OCI-LY1 (cell line): ENCODE data around the gene DISP2.

ENCODE experiments used
- H2AFZ ChIP-seq: fragments of 200-600 bp; sonication (generic), shearing (Covaris generic); 2 replicates; pipeline ENCODE4 v1.6.0; 2014; ENCODE audit warnings: antibody characterized with exemption, mild to moderate bottlenecking, low read length
- H3F3A ChIP-seq: fragments of 200-600 bp; sonication (generic), shearing (Covaris generic); 2 replicates; pipeline ENCODE4 v1.6.0; 2014; ENCODE audit warnings: mild to moderate bottlenecking, antibody characterized with exemption, low read length, moderate library complexity; ENCODE audit not compliant: insufficient read depth
- H3K27ac ChIP-seq: fragments of 200-600 bp; sonication (generic); 2 replicates; pipeline ENCODE4 v1.5.1; 2014; ENCODE audit warnings: low read length, mixed run types, mild to moderate bottlenecking, low read depth; ENCODE audit not compliant: poor library complexity, severe bottlenecking
- H3K27me3 ChIP-seq: fragments of 200-600 bp; sonication (generic); 2 replicates; pipeline ENCODE4 v1.6.0; 2014; ENCODE audit warnings: antibody characterized with exemption, mild to moderate bottlenecking, low read length, moderate library complexity; ENCODE audit not compliant: insufficient read depth
- H3K36me3 ChIP-seq: fragments of 200-600 bp; sonication (generic); 2 replicates; pipeline ENCODE4 v1.6.1; 2014; ENCODE audit warnings: mild to moderate bottlenecking, antibody characterized with exemption, low read length, moderate library complexity, mixed read lengths; ENCODE audit not compliant: insufficient read depth
- H3K4me1 ChIP-seq: fragments of 200-600 bp; sonication (generic); 2 replicates; pipeline ENCODE4 v1.5.1; 2014; ENCODE audit warnings: mild to moderate bottlenecking, low read length, moderate library complexity; ENCODE audit not compliant: insufficient read depth, severe bottlenecking
- H3K4me2 ChIP-seq: fragments of 200-600 bp; sonication (generic), shearing (Covaris generic); 2 replicates; pipeline ENCODE4 v1.6.1; 2014; ENCODE audit warnings: low read length
- H3K4me3 ChIP-seq: fragments of 200-600 bp; sonication (generic); 2 replicates; pipeline ENCODE4 v1.5.1; 2014; ENCODE audit warnings: low read length, low read depth, mild to moderate bottlenecking, mixed read lengths; ENCODE audit not compliant: poor library complexity, severe bottlenecking
- H3K79me2 ChIP-seq: fragments of 200-600 bp; shearing (Covaris generic); 2 replicates; pipeline ENCODE4 v1.6.1; 2016; ENCODE audit warnings: mixed run types, low read length, mixed read lengths; ENCODE audit not compliant: insufficient read depth
- H3K9ac ChIP-seq: fragments of 200-600 bp; sonication (generic), shearing (Covaris generic); 2 replicates; pipeline ENCODE4 v1.6.1; 2014; ENCODE audit warnings: mild to moderate bottlenecking, low read length, mixed read lengths
- H3K9me2 ChIP-seq: fragments of 200-600 bp; sonication (generic), shearing (Covaris generic); 2 replicates; pipeline ENCODE4 v1.6.1; 2014; ENCODE audit warnings: low read depth, mild to moderate bottlenecking, low read length, mixed read lengths
- H3K9me3 ChIP-seq: fragments of 200-600 bp; shearing (Covaris generic); 2 replicates; pipeline ENCODE4 v1.6.1; 2014; ENCODE audit warnings: low read length, mixed read lengths
- H4K20me1 ChIP-seq: fragments of 200-600 bp; sonication (generic), shearing (Covaris generic); 2 replicates; pipeline ENCODE4 v1.6.0; 2016; ENCODE audit warnings: mild to moderate bottlenecking, low read length; ENCODE audit not compliant: insufficient read depth
- CTCF ChIP-seq: fragments of 200-600 bp; sonication (generic), shearing (Covaris generic); IDR thresholded peaks from 2 replicates; pipeline ENCODE4 v1.5.1; 2017; ENCODE audit warnings: mild to moderate bottlenecking, antibody characterized with exemption, low read length, moderate library complexity, mixed read lengths
- EZH2 ChIP-seq: fragments of 200-600 bp; sonication (generic), shearing (Covaris generic); IDR thresholded peaks from 2 replicates; pipeline ENCODE4 v1.8.0; 2017; ENCODE audit warnings: borderline replicate concordance, mixed run types, mild to moderate bottlenecking, antibody characterized with exemption, low read length, moderate library complexity, mixed read lengths

The DISP2 gene

GRCh38 chr15:40322531-40323238 is 35.3 kb upstream of the DISP2 start:
- no peak overlapping the region for H2AFZ ChIP-seq

GRCh38 chr15:40323239-40323952 is 34.6 kb upstream of the DISP2 start, which contains the start of gene INAFM2:
INAFM2 (plus strand) TSS chr15:40323692; CDS start chr15:40324056, 364 bp downstream.
- Histone ChIP-seq H3K79me2 (no peaks in the 10 kb centered on the region), H3F3A (no peaks in the 10 kb centered on the region), H4K20me1 (no peaks in the 10 kb centered on the region), H3K4me2 (peak within 1 kb of the TSS; percentile 66), H3K9ac (peak within 1 kb of the TSS; percentile 30; the same call in 1 of the 2 replicates), H3K27me3 (no peaks in the 10 kb centered on the region), H3K9me2 (no peaks in the 10 kb centered on the region), H3K4me3 (peak within 1 kb of the TSS; percentile 62), H3K4me1 (peaks cover 8% of the 10 kb centered on the region), H3K36me3 (no peaks in the 10 kb centered on the region), H3K27ac (no peak within 1 kb of the TSS), H2AFZ (no peak within 1 kb of the TSS), H3K9me3 (no peaks in the 10 kb centered on the region)
- peak; percentile 34 for TF ChIP-seq CTCF
- TF ChIP-seq EZH2 = no peak

More at GRCh38 chr15:40322531-40323238, 35.3 kb upstream of the DISP2 start:
- Histone ChIP-seq H3K9me3 (no peaks in the 10 kb centered on the region), H3K4me1 (peaks cover 8% of the 10 kb centered on the region), H4K20me1 (no peaks in the 10 kb centered on the region), H3K4me2 (peak overlapping the region; percentile 66), H3K9ac (no peak overlapping the region; the same call in 1 of the 2 replicates), H3K27me3 (no peaks in the 10 kb centered on the region), H3K9me2 (no peaks in the 10 kb centered on the region), H3K27ac (no peak overlapping the region), H3K36me3 (no peaks in the 10 kb centered on the region), H3K4me3 (peak overlapping the region; percentile 52), H3F3A (no peaks in the 10 kb centered on the region), H3K79me2 (no peaks in the 10 kb centered on the region)
- TF ChIP-seq CTCF (no peak), EZH2 (no peak)

GRCh38 chr15:40323953-40324937 is 33.8 kb upstream of the DISP2 start:
- Histone ChIP-seq H3K27me3 (no peaks in the 10 kb centered on the region), H3K4me2 (peak overlapping the region; percentile 47), H2AFZ (no peak overlapping the region), H3K4me3 (peak overlapping the region; percentile 62), H3K9ac (peak overlapping the region; percentile 30; the same call in 1 of the 2 replicates), H3K9me3 (no peaks in the 10 kb centered on the region), H3F3A (no peaks in the 10 kb centered on the region), H3K36me3 (no peaks in the 10 kb centered on the region), H3K27ac (no peak overlapping the region), H3K4me1 (peaks cover 8% of the 10 kb centered on the region), H4K20me1 (no peaks in the 10 kb centered on the region), H3K79me2 (no peaks in the 10 kb centered on the region), H3K9me2 (no peaks in the 10 kb centered on the region)
- TF ChIP-seq CTCF (no peak), EZH2 (no peak)
